Loucy (cell line): ENCODE data around the gene DYNLT2.

Experiments used
- H2AFZ ChIP-seq: fragments of 200-600 bp; sonication (generic); 2 replicates; pipeline ENCODE4 v1.6.0; 2016; ENCODE audit warnings: antibody characterized with exemption, mild to moderate bottlenecking, low read length, moderate library complexity
- H3F3A ChIP-seq: fragments of 200-600 bp; 2 replicates; pipeline ENCODE4 v1.6.0; 2016; ENCODE audit warnings: antibody characterized with exemption, low read depth, mild to moderate bottlenecking
- H3K27me3 ChIP-seq: fragments of 200-600 bp; sonication (generic); 2 replicates; pipeline ENCODE4 v1.6.1; 2014; ENCODE audit warnings: low read length, mild to moderate bottlenecking; ENCODE audit not compliant: insufficient read depth, poor library complexity, severe bottlenecking
- H3K36me3 ChIP-seq: fragments of 200-600 bp; sonication (generic); 2 replicates; pipeline ENCODE4 v1.6.1; 2016; ENCODE audit warnings: low read length; ENCODE audit not compliant: insufficient read depth
- H3K4me1 ChIP-seq: fragments of 200-600 bp; sonication (generic); 2 replicates; pipeline ENCODE4 v1.5.1; 2014; ENCODE audit warnings: low read length, mild to moderate bottlenecking; ENCODE audit not compliant: insufficient read depth, poor library complexity, severe bottlenecking
- H3K4me2 ChIP-seq: fragments of 200-600 bp; sonication (generic); 2 replicates; pipeline ENCODE4 v1.6.0; 2014; ENCODE audit warnings: antibody characterized with exemption, low read length, low read depth, mild to moderate bottlenecking; ENCODE audit not compliant: poor library complexity, severe bottlenecking
- H3K4me3 ChIP-seq: fragments of 200-600 bp; sonication (generic); 2 replicates; pipeline ENCODE4 v1.5.1; 2014; ENCODE audit warnings: low read length, mild to moderate bottlenecking, mixed read lengths; ENCODE audit not compliant: poor library complexity, severe bottlenecking
- H3K79me2 ChIP-seq: fragments of 200-600 bp; sonication (generic); 2 replicates; pipeline ENCODE4 v1.6.1; 2014; ENCODE audit warnings: low read length; ENCODE audit not compliant: insufficient read depth
- H3K9ac ChIP-seq: fragments of 200-600 bp; sonication (generic); 2 replicates; pipeline ENCODE4 v1.6.0; 2014; ENCODE audit warnings: mild to moderate bottlenecking, low read depth, low read length, moderate library complexity; ENCODE audit not compliant: poor library complexity, severe bottlenecking
- H3K9me2 ChIP-seq: fragments of 200-600 bp; sonication (generic); replicated peaks from 2 replicates; pipeline ENCODE4 v1.6.1; 2016; ENCODE audit warnings: low read depth, low read length, mixed read lengths
- H3K9me3 ChIP-seq: fragments of 200-600 bp; sonication (generic); 2 replicates; pipeline ENCODE4 v1.6.1; 2014; ENCODE audit warnings: mild to moderate bottlenecking, antibody characterized with exemption, low read length, low read depth; ENCODE audit not compliant: insufficient read depth
- H4K20me1 ChIP-seq: fragments of 200-600 bp; sonication (generic); 2 replicates; pipeline ENCODE4 v1.6.0; 2014; ENCODE audit warnings: antibody characterized with exemption, low read length, mild to moderate bottlenecking; ENCODE audit not compliant: insufficient read depth, poor library complexity, severe bottlenecking
- EZH2phosphoT487 ChIP-seq: fragments of 200-600 bp; IDR thresholded peaks from 2 replicates; pipeline ENCODE4 v1.6.1; 2018; ENCODE audit warnings: antibody characterized with exemption, mild to moderate bottlenecking, moderate library complexity, borderline replicate concordance
- TF ChIP-seq, protein P1 (sequence below): fragments of 200-600 bp; sonication (generic); conservative IDR thresholded peaks from 2 replicates; pipeline ENCODE4 v1.5.1; 2014; ENCODE audit warnings: mild to moderate bottlenecking, antibody characterized with exemption, low read length

DYNLT2 gene

DNA sequence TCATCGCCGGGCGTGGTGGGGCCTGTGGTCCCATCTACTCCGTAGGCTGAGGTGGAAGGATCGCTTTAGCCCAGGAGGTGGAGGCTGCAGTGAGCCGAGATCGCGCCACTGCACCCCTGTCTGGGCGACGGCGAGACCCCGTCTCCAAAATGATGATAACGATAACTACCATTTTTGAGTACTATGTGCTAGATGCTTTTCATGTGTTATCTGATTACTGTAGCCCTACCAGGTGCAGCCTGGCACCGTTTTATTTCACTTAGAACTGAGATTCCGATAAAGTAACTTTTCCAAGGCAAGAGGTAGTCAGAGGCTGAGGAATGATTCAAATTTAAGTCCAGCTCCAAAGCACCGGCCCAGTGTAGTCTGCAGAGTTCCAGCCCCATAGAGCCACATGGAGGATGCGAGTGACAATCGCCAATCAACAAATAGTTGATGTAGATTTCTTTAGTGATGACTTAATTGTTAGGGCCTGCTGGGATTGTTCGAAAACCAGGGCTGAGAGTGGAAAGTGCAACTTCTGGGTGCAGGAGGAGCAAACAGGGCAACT lies 777 bp upstream of the DYNLT2 start:
- Histone ChIP-seq H4K20me1 (no peaks in the 10 kb centered on the region), H3K4me3 (peak overlapping the region; percentile 90), H3K4me2 (peak overlapping the region; percentile 97), H3F3A (no peaks in the 10 kb centered on the region), H3K9me3 (no peaks in the 10 kb centered on the region), H3K4me1 (peaks cover 27% of the 10 kb centered on the region), H3K27me3 (no peaks in the 10 kb centered on the region), H3K36me3 (no peaks in the 10 kb centered on the region), H3K9me2 (no peaks in the 10 kb centered on the region), H3K9ac (peak overlapping the region; percentile 99), H2AFZ (peak overlapping the region; percentile 83), H3K79me2 (peaks cover 37% of the 10 kb centered on the region)
- no peak for TF ChIP-seq EZH2phosphoT487
- TF ChIP-seq, protein P1, sequence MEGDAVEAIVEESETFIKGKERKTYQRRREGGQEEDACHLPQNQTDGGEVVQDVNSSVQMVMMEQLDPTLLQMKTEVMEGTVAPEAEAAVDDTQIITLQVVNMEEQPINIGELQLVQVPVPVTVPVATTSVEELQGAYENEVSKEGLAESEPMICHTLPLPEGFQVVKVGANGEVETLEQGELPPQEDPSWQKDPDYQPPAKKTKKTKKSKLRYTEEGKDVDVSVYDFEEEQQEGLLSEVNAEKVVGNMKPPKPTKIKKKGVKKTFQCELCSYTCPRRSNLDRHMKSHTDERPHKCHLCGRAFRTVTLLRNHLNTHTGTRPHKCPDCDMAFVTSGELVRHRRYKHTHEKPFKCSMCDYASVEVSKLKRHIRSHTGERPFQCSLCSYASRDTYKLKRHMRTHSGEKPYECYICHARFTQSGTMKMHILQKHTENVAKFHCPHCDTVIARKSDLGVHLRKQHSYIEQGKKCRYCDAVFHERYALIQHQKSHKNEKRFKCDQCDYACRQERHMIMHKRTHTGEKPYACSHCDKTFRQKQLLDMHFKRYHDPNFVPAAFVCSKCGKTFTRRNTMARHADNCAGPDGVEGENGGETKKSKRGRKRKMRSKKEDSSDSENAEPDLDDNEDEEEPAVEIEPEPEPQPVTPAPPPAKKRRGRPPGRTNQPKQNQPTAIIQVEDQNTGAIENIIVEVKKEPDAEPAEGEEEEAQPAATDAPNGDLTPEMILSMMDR = no peak

DNA sequence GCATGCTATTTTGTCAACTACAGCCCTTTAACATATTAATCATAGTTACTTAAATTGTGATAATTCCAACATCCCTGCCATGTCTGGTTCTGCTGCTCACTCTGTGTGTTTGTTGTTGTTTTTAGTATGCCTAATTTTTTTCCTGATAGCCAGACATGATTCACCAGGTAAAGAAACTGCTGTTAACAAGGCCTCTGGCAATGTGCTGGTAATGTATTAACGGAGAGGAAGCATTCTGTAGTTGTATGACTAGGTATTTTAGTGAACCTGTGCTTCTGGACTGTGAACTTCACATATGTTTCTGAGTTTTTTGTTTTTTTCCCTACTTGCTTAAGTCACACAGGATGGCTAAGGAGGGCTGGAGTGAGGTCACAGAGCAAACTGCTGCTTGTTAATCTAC lies 4.8 kb downstream of the DYNLT2 start:
- peaks cover 12% of the 10 kb centered on the region for H3K4me1 ChIP-seq
- no peak for TF ChIP-seq EZH2phosphoT487
- TF ChIP-seq, protein P1 = no peak
- H3K4me3 ChIP-seq = no peak overlapping the region
- H3F3A ChIP-seq = no peaks in the 10 kb centered on the region
- H3K36me3 ChIP-seq = no peaks in the 10 kb centered on the region
- H3K4me2 ChIP-seq = no peak overlapping the region
- H3K9me2 ChIP-seq = no peaks in the 10 kb centered on the region
- no peak overlapping the region for H3K9ac ChIP-seq
- H3K79me2 ChIP-seq = peaks cover 21% of the 10 kb centered on the region
- no peak overlapping the region for H2AFZ ChIP-seq
- H3K27me3 ChIP-seq = no peaks in the 10 kb centered on the region
- no peaks in the 10 kb centered on the region for H3K9me3 ChIP-seq
- no peaks in the 10 kb centered on the region for H4K20me1 ChIP-seq

DNA sequence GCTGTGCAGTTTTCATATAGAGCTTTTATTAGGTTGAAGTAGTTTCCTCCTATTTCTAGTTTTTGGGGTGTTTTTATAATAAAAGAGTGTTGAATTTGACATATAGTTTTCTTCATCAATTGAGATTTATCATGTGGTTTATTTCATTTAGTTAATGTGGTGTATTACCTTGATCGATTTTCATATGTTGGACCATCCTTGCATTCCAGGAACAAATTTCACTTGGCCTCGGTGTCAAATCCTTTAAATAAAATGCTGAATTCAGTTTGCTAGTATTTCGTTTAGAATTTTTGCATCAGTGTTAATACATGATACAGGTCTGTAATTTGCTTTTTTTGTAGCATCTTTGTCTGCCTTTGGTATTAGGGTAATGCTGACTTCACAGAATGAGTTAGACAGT lies 6.0 kb downstream of the DYNLT2 start:
- H3K4me3 ChIP-seq = no peak overlapping the region

More for the DNA sequence above, 6.0 kb downstream of the DYNLT2 start:
- TF ChIP-seq, protein P1 = no peak
- TF ChIP-seq EZH2phosphoT487 = no peak
- Histone ChIP-seq H4K20me1 (no peaks in the 10 kb centered on the region), H3K9me2 (no peaks in the 10 kb centered on the region), H3F3A (no peaks in the 10 kb centered on the region), H3K79me2 (peaks cover 13% of the 10 kb centered on the region), H3K4me1 (peaks cover 9% of the 10 kb centered on the region), H3K4me2 (no peak overlapping the region), H3K9ac (no peak overlapping the region), H3K36me3 (no peaks in the 10 kb centered on the region), H3K9me3 (no peaks in the 10 kb centered on the region), H2AFZ (no peak overlapping the region), H3K27me3 (no peaks in the 10 kb centered on the region)
